Measurements from ENCODE around the gene MYMK.
"Not testable (repeated sequence)": the region's sequence is repeated elsewhere in the genome, so short reads cannot be mapped to it uniquely, and the experiment has no call there.

Gene MYMK

GRCh38 chr9:133524679-133525228 lies at the start of gene MYMK:
MYMK (minus strand) TSS chr9:133524959; CDS start chr9:133524844, 115 bp downstream.
- DNase-seq: no peak

GRCh38 chr9:133573791-133574515 lies 49.2 kb upstream of the MYMK start:
- no peak for DNase-seq

- no peak for DNase-seq
Observed at GRCh38 chr9:133572821-133573361, 48.1 kb upstream of the MYMK start.

GRCh38 chr9:133571896-133572595 lies 47.3 kb upstream of the MYMK start:
- DNase-seq: no peak

- DNase-seq: no peak
Observed at GRCh38 chr9:133571391-133571890, 46.7 kb upstream of the MYMK start.

GRCh38 chr9:133570691-133571080 lies 45.9 kb upstream of the MYMK start:
- DNase-seq: no peak

- DNase-seq: no peak
Observed at GRCh38 chr9:133569891-133570690, 45.3 kb upstream of the MYMK start.

GRCh38 chr9:133569121-133569785 lies 44.5 kb upstream of the MYMK start:
- no peak for DNase-seq

- no peak for DNase-seq
Observed at GRCh38 chr9:133568186-133568585, 43.4 kb upstream of the MYMK start.

- no peak for DNase-seq
Observed at GRCh38 chr9:133566817-133567216, 42.1 kb upstream of the MYMK start.

- no peak for DNase-seq
Observed at GRCh38 chr9:133566382-133566781, 41.6 kb upstream of the MYMK start.

- no peak for DNase-seq
Observed at GRCh38 chr9:133564451-133565116, 39.8 kb upstream of the MYMK start.

GRCh38 chr9:133563814-133564213 lies 39.1 kb upstream of the MYMK start:
- DNase-seq: not testable (repeated sequence)

GRCh38 chr9:133563291-133563796 lies 38.6 kb upstream of the MYMK start:
- DNase-seq: no peak

GRCh38 chr9:133562611-133563290 lies 38.0 kb upstream of the MYMK start:
- no peak for DNase-seq

- no peak for DNase-seq
Observed at GRCh38 chr9:133561976-133562554, 37.3 kb upstream of the MYMK start.

GRCh38 chr9:133560944-133561343 lies 36.2 kb upstream of the MYMK start:
- DNase-seq: no peak

GRCh38 chr9:133560311-133560710 lies 35.6 kb upstream of the MYMK start:
- no peak for DNase-seq

GRCh38 chr9:133558191-133559126 lies 33.7 kb upstream of the MYMK start:
- no peak for DNase-seq

Measured in CD4-positive, alpha-beta T cell treated with Interleukin-4 for 4 hours (primary cell).